ENCODE measurements around the gene ZER1.

DNA sequence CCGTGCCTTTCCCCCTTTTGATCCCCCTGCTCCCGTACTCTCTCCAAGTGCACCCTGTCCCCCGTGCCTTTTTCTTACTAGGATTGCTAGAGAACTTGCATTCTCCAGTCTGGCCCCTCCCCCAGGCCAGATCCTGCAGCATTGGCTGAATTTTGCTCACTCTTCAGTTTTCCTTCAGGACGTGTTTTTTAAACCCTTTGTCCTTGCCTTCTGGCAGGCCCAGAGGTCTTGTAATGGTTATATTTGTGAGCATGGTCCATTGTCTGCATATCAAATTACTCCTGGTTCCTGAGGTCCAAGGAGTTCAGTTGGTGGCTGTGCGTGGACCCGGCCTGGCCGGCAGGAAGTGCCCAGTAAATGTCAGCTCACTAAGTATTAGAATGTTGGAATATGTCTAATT is 15.9 kb upstream of the ZER1 start:
- TF ChIP-seq, protein P1, sequence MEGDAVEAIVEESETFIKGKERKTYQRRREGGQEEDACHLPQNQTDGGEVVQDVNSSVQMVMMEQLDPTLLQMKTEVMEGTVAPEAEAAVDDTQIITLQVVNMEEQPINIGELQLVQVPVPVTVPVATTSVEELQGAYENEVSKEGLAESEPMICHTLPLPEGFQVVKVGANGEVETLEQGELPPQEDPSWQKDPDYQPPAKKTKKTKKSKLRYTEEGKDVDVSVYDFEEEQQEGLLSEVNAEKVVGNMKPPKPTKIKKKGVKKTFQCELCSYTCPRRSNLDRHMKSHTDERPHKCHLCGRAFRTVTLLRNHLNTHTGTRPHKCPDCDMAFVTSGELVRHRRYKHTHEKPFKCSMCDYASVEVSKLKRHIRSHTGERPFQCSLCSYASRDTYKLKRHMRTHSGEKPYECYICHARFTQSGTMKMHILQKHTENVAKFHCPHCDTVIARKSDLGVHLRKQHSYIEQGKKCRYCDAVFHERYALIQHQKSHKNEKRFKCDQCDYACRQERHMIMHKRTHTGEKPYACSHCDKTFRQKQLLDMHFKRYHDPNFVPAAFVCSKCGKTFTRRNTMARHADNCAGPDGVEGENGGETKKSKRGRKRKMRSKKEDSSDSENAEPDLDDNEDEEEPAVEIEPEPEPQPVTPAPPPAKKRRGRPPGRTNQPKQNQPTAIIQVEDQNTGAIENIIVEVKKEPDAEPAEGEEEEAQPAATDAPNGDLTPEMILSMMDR (IDR thresholded peaks at IDR 0.05): no peak
- TF ChIP-seq POLR2A (IDR thresholded peaks at IDR 0.05): no peak

Data from body of pancreas (tissue), 4 donors.